GM10248 (cell line): ENCODE data around the gene PLIN3.
A peak's percentile ranks its signal among the peaks of the same experiment; 100 is the strongest.
"Not testable (repeated sequence)": the region's sequence is repeated elsewhere in the genome, so short reads cannot be mapped to it uniquely, and the experiment has no call there.

Source experiments
- CTCF ChIA-PET: fragments of 300-600 bp; sonication (Branson Sonifier 250); formaldehyde crosslinking; extraction: SDS; loops from one replicate; lab custom pipeline; 2021; ENCODE audit warnings: antibody characterized with exemption; lab: Yijun Ruan, JAX
- POLR2A ChIA-PET: fragments of 350-650 bp; sonication (Branson Sonifier 250); formaldehyde crosslinking; extraction: SDS; loops from one replicate; lab custom pipeline; 2020; ENCODE audit warnings: antibody characterized with exemption; lab: Yijun Ruan, JAX
- DNase-seq: peaks from one replicate; pipeline ENCODE4 v3.0.0; 2012; ENCODE audit errors: extremely low spot score
- CTCF ChIP-seq: IDR thresholded peaks from 2 replicates; pipeline ENCODE4 v1.5.1; 2012; ENCODE audit warnings: mild to moderate bottlenecking, low read depth; ENCODE audit errors: extremely low read depth, missing control alignments, control extremely low read depth

Gene PLIN3

GRCh38 chr19:4803736-4804695 lies 63.5 kb downstream of the PLIN3 start:
- TF ChIP-seq CTCF: peak; percentile 89
- DNase-seq: peak; percentile 84

GRCh38 chr19:4802711-4803110 lies 64.8 kb downstream of the PLIN3 start:
- POLR2A ChIA-PET: no interaction called here

More at GRCh38 chr19:4803736-4804695, 63.5 kb downstream of the PLIN3 start:
- POLR2A ChIA-PET: no interaction called here
- CTCF ChIA-PET: interaction anchor here (0.7 to 11.6 kb wide), 17 partner anchors 10 to 232 kb away, joined by 3 to 242 read pairs (median 5); partner anchors contain the start of gene FEM1A

GRCh38 chr19:4801085-4801619 lies 66.3 kb downstream of the PLIN3 start:
- CTCF ChIA-PET: interaction anchor here (1.8 to 3.1 kb wide), 2 partner anchors 10 to 68 kb away, joined by 9 to 12 read pairs; partner anchors contain the start of gene FEM1A
- POLR2A ChIA-PET: interaction anchor here (0.5 kb wide), 1 partner anchor 752 kb away, joined by 3 read pairs; no protein-coding TSS in a partner anchor
- no peak for TF ChIP-seq CTCF
- no peak for DNase-seq

More at GRCh38 chr19:4802711-4803110, 64.8 kb downstream of the PLIN3 start:
- CTCF ChIA-PET: interaction anchor here (1.2 to 3.5 kb wide), 3 partner anchors 12 to 109 kb away, joined by 3 to 21 read pairs (median 10); partner anchors contain the start of gene FEM1A
- no peak for DNase-seq
- TF ChIP-seq CTCF: no peak

GRCh38 chr19:4800591-4801081 lies 66.8 kb downstream of the PLIN3 start:
- DNase-seq: no peak
- no peak for TF ChIP-seq CTCF
- CTCF ChIA-PET: interaction anchor here (1.4 to 3.1 kb wide), 3 partner anchors 9 to 68 kb away, joined by 9 to 12 read pairs (median 10); partner anchors contain the start of gene FEM1A
- POLR2A ChIA-PET: no interaction called here

GRCh38 chr19:4795400-4795799 lies 72.1 kb downstream of the PLIN3 start:
- POLR2A ChIA-PET: no interaction called here
- TF ChIP-seq CTCF: no peak
- DNase-seq: no peak
- CTCF ChIA-PET: interaction anchor here (0.7 kb wide), 1 partner anchor 15 kb away, joined by 3 read pairs; no protein-coding TSS in a partner anchor

GRCh38 chr19:4794971-4795370 lies 72.5 kb downstream of the PLIN3 start:
- DNase-seq: no peak
- ChIA-PET POLR2A (no interaction called here), CTCF (interaction anchor here (0.7 to 1.7 kb wide), 3 partner anchors 10 to 15 kb away, joined by 3 to 5 read pairs (median 3); no protein-coding TSS in a partner anchor)
- no peak for TF ChIP-seq CTCF

- POLR2A ChIA-PET, DNase-seq: not testable (repeated sequence)
- CTCF ChIA-PET: interaction anchor here (0.8 to 4.5 kb wide), 4 partner anchors 9 to 17 kb away, joined by 3 to 26 read pairs (median 5); no protein-coding TSS in a partner anchor
Measured at GRCh38 chr19:4793278-4793677, 74.2 kb downstream of the PLIN3 start.

- CTCF ChIA-PET: interaction anchor here (0.8 to 4.5 kb wide), 3 partner anchors 9 to 17 kb away, joined by 3 to 26 read pairs (median 5); no protein-coding TSS in a partner anchor
- POLR2A ChIA-PET, DNase-seq: not testable (repeated sequence)
Measured at GRCh38 chr19:4792866-4793195, 74.6 kb downstream of the PLIN3 start.

GRCh38 chr19:4792019-4792865 lies 75.2 kb downstream of the PLIN3 start:
- DNase-seq: not testable (repeated sequence)
- POLR2A ChIA-PET: interaction anchor here (1.3 kb wide), 1 partner anchor 111 kb away, joined by 3 read pairs; no protein-coding TSS in a partner anchor
- CTCF ChIA-PET: interaction anchor here (0.7 to 4.5 kb wide), 22 partner anchors 8 to 238 kb away, joined by 3 to 45 read pairs (median 6); partner anchors contain the start of gene DPP9
